ENCODE results near the gene DNAJC1.

The DNAJC1 gene

GRCh38 chr10:21797984-21798765 lies 205.4 kb downstream of the DNAJC1 start:
- DNase-seq (ENCODE audit: low read depth, low spot score), result no peak
- Histone ChIP-seq H3K27ac (no peak overlapping the region), H3K36me3 (ENCODE audit: insufficient read depth, low read length) (no peaks in the 10 kb centered on the region), H3K9ac (ENCODE audit: insufficient read length) (no peak overlapping the region), H3K9me3 (ENCODE audit: low read depth, low read length) (no peaks in the 10 kb centered on the region), H3K4me3 (no peak overlapping the region)
- TF ChIP-seq POLR2AphosphoS5 (IDR thresholded peaks at IDR 0.05; ENCODE audit: borderline replicate concordance, low read depth, low read length) (no peak), EZH2 (IDR thresholded peaks at IDR 0.05) (no peak), FOXP2 (optimal IDR thresholded peaks at IDR 0.05; ENCODE audit: control extremely low read depth, extremely low read length, insufficient read depth) (no peak)

DNA sequence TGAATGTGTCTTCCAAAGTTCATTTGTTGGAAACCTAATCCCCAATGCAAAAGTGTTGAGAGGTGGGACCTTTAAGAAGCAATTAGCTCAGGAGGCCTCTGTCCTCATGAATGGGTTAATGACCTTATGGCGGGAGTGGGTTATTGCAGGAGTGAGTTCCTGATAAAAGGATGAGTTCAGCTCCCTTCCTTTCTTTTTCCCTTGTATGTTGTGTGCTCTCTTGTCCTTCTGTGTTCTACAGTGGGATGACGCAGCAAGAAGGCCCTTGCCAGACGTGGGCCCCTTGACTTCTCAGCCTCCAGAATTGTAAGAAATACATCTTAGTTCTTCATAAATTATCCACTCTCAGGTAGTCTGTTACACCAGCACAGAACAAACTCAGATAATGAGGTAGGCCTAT lies 206.0 kb downstream of the DNAJC1 start:
- TF ChIP-seq FOXP2 (optimal IDR thresholded peaks at IDR 0.05; ENCODE audit: control extremely low read depth, extremely low read length, insufficient read depth), result no peak
- no peak for TF ChIP-seq POLR2AphosphoS5 (IDR thresholded peaks at IDR 0.05; ENCODE audit: borderline replicate concordance, low read depth, low read length)
- TF ChIP-seq EZH2 (IDR thresholded peaks at IDR 0.05), result no peak
- no peaks in the 10 kb centered on the region for H3K9me3 ChIP-seq (ENCODE audit: low read depth, low read length)
- H3K36me3 ChIP-seq (ENCODE audit: insufficient read depth, low read length), result no peaks in the 10 kb centered on the region
- no peak overlapping the region for H3K9ac ChIP-seq (ENCODE audit: insufficient read length)
- no peak for DNase-seq (ENCODE audit: low read depth, low spot score)
- H3K27ac ChIP-seq, result no peak overlapping the region
- H3K4me3 ChIP-seq, result no peak overlapping the region

- no peak overlapping the region for H3K4me3 ChIP-seq
- no peak for DNase-seq (ENCODE audit: low read depth, low spot score)
- H3K9me3 ChIP-seq (ENCODE audit: low read depth, low read length), result no peaks in the 10 kb centered on the region
- no peak for TF ChIP-seq FOXP2 (optimal IDR thresholded peaks at IDR 0.05; ENCODE audit: control extremely low read depth, extremely low read length, insufficient read depth)
- no peak for TF ChIP-seq EZH2 (IDR thresholded peaks at IDR 0.05)
- no peak for TF ChIP-seq POLR2AphosphoS5 (IDR thresholded peaks at IDR 0.05; ENCODE audit: borderline replicate concordance, low read depth, low read length)
- H3K36me3 ChIP-seq (ENCODE audit: insufficient read depth, low read length), result no peaks in the 10 kb centered on the region
- no peak overlapping the region for H3K9ac ChIP-seq (ENCODE audit: insufficient read length)
- H3K27ac ChIP-seq, result no peak overlapping the region
These were observed 212.3 kb downstream of the DNAJC1 start for GRCh38 chr10:21791276-21791675.

DNA sequence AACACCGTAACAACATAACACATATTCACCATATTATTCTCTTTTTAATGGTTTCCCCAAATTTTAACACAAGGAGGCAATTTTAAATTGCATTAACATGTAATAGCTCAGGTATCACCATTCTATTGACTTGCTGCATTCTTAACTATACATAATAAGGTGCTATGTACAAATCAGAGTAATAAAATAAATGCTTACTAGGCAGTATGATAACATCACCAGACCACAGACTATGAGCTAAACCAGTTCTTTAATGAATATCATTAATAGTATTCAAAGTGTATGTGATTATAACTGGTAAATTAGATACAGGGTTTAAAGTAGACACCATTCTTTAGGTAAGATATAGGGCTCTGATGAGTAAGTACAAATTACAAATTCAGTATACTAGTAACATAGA lies 226.6 kb downstream of the DNAJC1 start:
- Histone ChIP-seq H3K9me3 (ENCODE audit: low read depth, low read length) (no peaks in the 10 kb centered on the region), H3K27ac (no peak overlapping the region), H3K4me3 (no peak overlapping the region), H3K36me3 (ENCODE audit: insufficient read depth, low read length) (no peaks in the 10 kb centered on the region), H3K9ac (ENCODE audit: insufficient read length) (no peak overlapping the region)
- TF ChIP-seq EZH2 (IDR thresholded peaks at IDR 0.05), result no peak
- TF ChIP-seq FOXP2 (optimal IDR thresholded peaks at IDR 0.05; ENCODE audit: control extremely low read depth, extremely low read length, insufficient read depth), result no peak
- TF ChIP-seq POLR2AphosphoS5 (IDR thresholded peaks at IDR 0.05; ENCODE audit: borderline replicate concordance, low read depth, low read length), result no peak
- DNase-seq (ENCODE audit: low read depth, low spot score), result no peak

GRCh38 chr10:21771219-21771618 lies 232.3 kb downstream of the DNAJC1 start:
- TF ChIP-seq EZH2 (IDR thresholded peaks at IDR 0.05) (no peak), POLR2AphosphoS5 (IDR thresholded peaks at IDR 0.05; ENCODE audit: borderline replicate concordance, low read depth, low read length) (no peak), FOXP2 (optimal IDR thresholded peaks at IDR 0.05; ENCODE audit: control extremely low read depth, extremely low read length, insufficient read depth) (no peak)
- no peak for DNase-seq (ENCODE audit: low read depth, low spot score)

GRCh38 chr10:21769041-21769440 lies 234.5 kb downstream of the DNAJC1 start:
- DNase-seq (ENCODE audit: low read depth, low spot score), result no peak
- Histone ChIP-seq H3K27ac (no peak overlapping the region), H3K4me3 (no peak overlapping the region), H3K9me3 (ENCODE audit: low read depth, low read length) (no peaks in the 10 kb centered on the region), H3K9ac (ENCODE audit: insufficient read length) (no peak overlapping the region), H3K36me3 (ENCODE audit: insufficient read depth, low read length) (no peaks in the 10 kb centered on the region)
- TF ChIP-seq EZH2 (IDR thresholded peaks at IDR 0.05), result no peak

More at GRCh38 chr10:21771219-21771618, 232.3 kb downstream of the DNAJC1 start:
- Histone ChIP-seq H3K9ac (ENCODE audit: insufficient read length) (no peak overlapping the region), H3K36me3 (ENCODE audit: insufficient read depth, low read length) (no peaks in the 10 kb centered on the region), H3K9me3 (ENCODE audit: low read depth, low read length) (no peaks in the 10 kb centered on the region), H3K27ac (no peak overlapping the region), H3K4me3 (no peak overlapping the region)

GRCh38 chr10:21764466-21765189 lies 238.9 kb downstream of the DNAJC1 start:
- Histone ChIP-seq H3K36me3 (ENCODE audit: insufficient read depth, low read length) (no peaks in the 10 kb centered on the region), H3K27ac (no peak overlapping the region), H3K4me3 (no peak overlapping the region), H3K9me3 (ENCODE audit: low read depth, low read length) (no peaks in the 10 kb centered on the region), H3K9ac (ENCODE audit: insufficient read length) (no peak overlapping the region)
- no peak for TF ChIP-seq FOXP2 (optimal IDR thresholded peaks at IDR 0.05; ENCODE audit: control extremely low read depth, extremely low read length, insufficient read depth)
- no peak for TF ChIP-seq POLR2AphosphoS5 (IDR thresholded peaks at IDR 0.05; ENCODE audit: borderline replicate concordance, low read depth, low read length)
- no peak for TF ChIP-seq EZH2 (IDR thresholded peaks at IDR 0.05)
- no peak for DNase-seq (ENCODE audit: low read depth, low spot score)

- Histone ChIP-seq H3K9me3 (ENCODE audit: low read depth, low read length) (no peaks in the 10 kb centered on the region), H3K27ac (no peak overlapping the region), H3K9ac (ENCODE audit: insufficient read length) (no peak overlapping the region), H3K36me3 (ENCODE audit: insufficient read depth, low read length) (no peaks in the 10 kb centered on the region), H3K4me3 (no peak overlapping the region)
- no peak for DNase-seq (ENCODE audit: low read depth, low spot score)
- TF ChIP-seq EZH2 (IDR thresholded peaks at IDR 0.05), result no peak
These were observed 243.2 kb downstream of the DNAJC1 start for GRCh38 chr10:21760332-21760731.
